GM21619 (cell line): ENCODE results near the gene MRPL49.

Experiments
- ATAC-seq: cut with Tn5 transposase; IDR thresholded peaks from one replicate; pipeline ENCODE4 v1.9.1; 2021; ENCODE audit not compliant: unreplicated experiment

MRPL49 gene

DNA sequence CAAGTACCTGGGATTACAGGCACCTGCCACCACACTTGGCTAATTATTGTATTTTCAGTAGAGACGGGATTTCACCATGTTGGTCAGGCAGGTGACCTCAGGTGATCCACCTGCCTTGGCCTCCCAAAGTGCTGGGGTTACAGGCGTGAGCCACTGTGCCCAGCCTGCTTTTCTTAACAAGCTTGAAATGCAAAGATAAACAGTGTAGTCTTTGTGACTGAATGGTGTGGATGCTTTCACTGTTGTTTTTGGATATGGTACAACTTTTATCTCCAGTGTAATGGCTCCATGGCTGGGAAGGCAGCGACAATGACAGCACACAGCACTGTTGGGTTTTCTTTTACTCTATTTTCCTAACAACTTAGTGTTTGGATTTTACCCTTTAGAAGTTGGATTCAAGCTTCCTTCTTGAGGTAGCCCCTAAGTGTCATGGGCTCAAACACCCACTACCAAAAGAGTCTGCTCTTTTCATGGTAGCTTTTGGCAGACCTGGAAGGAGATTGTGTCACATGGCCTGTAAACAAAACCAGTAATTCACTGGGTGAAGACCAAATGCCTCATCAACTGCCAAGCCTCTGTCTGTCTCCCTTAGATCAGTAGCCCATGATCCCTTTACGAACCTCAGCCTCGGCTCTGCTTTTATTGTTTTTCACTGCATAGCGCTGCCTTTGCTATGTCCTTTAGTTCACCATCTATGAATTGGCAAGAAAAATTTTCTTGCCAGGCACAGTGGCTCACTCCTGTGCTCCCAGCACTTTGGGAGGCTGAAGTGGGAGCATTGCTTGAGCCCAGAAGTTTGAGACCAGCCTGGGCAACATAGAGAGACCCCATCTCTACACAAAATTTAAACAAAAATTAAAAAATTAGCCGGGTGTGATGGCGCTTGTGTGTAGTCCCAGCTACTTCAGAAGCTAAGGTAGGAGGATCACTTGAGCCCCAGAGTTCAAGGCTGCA is 19.7 kb upstream of the MRPL49 start:
- no peak for ATAC-seq

DNA sequence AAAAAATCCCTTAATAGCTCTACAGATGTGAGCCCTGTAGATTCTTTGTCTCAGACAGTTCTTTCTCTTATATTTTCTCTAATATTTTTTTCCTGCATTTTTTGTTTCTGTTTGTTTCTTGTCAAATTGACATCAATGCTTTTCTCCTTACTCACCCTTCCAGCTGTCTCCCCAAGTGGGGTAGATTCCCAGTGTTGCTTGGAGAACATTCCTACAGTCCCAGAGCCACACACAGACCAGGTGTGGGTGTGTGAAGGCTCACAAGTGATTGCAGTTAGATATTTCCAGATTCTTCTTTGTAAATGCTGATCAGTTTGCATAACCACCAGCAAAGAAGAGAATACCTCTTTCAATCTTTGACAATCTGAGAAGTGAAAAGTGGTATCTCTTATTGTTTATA is 18.6 kb upstream of the MRPL49 start:
- no peak for ATAC-seq

DNA sequence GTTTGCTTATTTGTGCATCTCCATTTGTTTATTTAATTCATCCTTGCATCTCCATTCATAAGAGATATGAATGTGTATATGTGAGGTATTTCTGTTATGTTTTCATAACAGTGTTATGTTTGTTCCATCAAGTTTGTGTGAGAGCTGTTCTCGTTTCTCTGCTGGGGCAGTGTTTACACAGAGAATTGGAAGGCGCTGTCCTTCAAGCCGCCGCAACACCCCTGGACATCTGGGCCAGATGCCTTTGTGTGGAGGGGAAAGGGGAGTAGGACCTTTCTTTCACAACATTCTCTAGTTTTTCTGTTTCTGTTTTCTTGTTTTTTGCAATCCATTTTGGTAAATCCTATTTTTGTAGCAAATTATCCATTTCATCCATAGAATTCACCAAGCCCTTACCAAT is 17.5 kb upstream of the MRPL49 start:
- ATAC-seq, result no peak

DNA sequence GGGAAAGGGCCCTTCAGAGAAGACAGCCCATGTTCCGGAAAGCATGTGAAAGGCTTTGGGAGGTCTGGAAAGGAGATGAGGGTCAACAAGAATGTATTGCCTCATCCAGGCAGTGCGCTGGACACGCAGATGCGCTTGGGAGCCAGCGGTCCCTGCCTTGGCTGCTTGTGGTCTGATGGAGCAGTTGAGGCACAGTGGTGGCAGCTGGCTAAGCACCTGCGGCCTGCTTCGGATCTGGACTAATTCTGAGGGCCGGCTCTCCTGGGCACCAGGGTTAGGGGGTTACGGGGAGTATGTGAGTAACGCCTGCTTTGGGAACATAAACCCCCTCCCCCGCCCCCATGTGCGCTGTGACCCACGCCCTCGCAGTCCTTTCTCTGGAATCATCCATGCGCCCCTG is 15.0 kb upstream of the MRPL49 start:
- no peak for ATAC-seq

DNA sequence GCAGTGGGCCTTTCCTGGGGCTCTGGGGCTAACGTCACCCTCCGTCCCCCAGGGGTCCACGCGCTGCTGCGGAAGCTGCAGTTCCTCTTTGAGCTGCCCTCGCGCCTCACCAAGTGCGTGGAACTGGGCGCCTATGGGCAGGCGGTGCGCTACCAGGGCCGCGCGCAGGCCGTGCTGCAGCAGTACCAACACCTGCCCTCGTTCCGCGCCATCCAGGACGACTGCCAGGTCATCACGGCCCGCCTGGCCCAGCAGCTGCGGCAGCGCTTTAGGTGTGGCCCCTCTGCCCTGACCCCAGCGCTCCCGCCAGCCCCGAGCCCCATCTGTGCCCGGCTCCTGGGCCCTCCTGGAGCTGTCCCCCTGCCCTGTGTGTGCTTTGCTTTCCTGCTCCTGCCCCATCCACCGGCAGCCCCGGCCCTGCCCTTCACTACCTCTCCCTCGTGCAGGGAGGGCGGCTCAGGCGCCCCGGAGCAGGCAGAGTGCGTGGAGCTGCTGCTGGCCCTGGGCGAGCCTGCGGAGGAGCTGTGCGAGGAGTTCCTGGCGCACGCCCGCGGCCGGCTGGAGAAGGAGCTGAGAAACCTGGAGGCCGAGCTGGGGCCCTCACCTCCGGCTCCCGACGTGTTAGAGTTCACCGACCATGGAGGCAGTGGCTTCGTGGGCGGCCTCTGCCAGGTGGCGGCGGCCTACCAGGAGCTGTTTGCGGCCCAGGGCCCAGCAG is 14.2 kb upstream of the MRPL49 start:
- ATAC-seq, result no peak

DNA sequence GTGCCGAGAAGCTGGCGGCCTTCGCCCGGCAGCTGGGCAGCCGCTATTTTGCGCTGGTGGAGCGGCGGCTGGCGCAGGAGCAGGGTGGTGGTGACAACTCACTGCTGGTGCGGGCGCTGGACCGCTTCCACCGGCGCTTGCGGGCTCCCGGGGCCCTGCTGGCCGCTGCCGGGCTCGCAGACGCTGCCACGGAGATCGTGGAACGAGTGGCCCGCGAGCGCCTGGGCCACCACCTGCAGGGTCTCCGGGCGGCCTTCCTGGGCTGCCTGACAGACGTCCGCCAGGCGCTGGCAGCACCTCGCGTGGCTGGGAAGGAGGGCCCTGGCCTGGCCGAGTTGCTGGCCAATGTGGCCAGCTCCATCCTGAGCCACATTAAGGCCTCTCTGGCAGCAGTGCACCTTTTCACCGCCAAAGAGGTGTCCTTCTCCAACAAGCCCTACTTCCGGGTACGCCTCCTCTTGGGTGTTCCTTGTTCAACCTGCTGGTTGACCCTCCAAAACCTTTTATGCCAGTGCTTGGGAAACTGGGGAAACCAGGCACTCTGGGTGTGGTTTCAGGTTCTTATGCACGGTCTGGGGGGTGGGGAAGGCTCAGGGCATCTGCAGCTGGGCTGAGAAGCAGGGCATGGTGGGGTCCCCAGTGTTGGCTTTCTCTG is 13.5 kb upstream of the MRPL49 start:
- ATAC-seq, result no peak

DNA sequence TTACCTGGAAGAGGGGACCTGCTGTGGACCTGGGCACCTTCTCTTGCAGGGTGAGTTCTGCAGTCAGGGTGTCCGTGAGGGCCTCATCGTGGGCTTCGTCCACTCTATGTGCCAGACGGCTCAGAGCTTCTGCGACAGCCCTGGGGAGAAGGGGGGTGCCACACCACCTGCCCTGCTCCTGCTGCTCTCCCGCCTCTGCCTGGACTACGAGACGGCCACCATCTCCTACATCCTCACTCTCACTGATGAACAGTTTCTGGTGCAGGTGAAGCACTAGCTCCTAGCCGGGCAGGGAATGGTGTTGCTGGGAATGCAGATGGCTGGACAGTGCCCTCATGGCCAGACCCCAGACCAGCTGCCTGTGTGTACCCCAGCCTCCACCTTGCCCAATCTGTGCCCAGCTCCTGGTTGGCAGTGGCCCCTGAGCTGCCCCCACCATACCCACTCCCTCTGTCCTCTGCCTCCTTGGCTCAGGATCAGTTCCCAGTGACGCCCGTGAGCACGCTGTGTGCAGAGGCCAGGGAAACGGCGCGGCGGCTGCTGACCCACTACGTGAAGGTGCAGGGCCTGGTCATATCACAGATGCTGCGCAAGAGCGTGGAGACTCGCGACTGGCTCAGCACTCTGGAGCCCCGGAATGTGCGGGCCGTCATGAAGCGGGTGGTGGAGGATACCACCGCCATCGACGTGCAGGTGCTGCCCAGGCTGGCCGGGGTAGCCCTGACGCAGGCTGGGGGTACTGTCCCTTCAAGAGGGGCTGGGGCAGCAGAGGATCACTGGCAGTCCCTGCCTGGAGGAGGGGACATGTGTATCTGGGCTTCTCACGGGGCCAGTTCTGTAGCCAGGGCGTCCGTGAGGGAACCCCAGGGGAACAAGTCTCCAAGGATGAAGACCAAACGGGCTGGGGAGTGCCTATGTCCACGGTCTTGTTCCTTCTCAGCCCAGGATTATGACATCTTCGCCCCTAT is 12.6 kb upstream of the MRPL49 start:
- no peak for ATAC-seq

DNA sequence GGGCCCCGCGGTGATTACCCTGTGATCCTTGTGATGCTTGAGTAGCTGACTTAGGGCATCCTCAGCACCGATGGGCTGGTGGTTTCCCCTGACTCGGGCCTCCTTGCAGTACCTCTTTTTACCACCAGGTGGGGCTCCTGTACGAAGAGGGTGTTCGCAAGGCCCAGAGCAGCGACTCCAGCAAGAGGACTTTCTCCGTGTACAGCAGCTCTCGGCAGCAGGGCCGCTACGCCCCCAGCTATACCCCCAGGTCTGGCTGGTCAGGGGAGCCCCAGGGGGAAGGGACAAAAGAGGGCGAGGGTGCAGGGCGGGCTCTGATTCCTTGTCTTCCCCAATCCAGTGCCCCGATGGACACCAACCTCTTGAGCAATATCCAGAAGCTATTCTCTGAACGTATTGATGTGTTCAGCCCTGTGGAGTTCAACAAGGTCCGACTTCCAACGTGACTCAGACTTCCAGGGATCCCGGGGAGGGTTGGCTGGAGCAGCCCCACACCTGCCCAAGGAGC is 11.7 kb upstream of the MRPL49 start:
- no peak for ATAC-seq

DNA sequence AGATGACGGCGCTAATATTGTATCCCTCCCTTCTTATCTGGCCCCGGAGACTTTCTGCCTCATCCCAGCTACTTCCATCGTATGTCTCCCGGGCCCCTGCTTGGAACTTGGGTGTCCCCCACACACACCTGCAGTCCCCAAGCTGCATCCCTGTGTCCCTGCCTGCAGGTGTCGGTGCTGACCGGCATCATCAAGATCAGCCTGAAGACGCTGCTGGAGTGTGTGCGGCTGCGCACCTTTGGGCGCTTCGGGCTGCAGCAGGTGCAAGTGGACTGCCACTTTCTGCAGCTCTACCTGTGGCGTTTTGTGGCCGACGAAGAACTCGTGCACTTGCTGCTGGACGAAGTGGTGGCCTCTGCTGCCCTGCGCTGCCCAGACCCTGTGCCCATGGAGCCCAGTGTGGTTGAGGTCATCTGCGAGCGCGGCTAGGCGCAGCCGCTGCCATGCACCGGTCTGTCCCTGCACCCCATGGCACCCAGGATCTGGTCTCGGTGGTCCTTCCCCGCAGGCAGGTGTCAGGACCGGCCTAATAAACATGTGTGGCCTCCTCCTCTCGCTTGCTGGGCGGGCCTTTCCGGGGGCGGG is 10.9 kb upstream of the MRPL49 start:
- ATAC-seq, result no peak

DNA sequence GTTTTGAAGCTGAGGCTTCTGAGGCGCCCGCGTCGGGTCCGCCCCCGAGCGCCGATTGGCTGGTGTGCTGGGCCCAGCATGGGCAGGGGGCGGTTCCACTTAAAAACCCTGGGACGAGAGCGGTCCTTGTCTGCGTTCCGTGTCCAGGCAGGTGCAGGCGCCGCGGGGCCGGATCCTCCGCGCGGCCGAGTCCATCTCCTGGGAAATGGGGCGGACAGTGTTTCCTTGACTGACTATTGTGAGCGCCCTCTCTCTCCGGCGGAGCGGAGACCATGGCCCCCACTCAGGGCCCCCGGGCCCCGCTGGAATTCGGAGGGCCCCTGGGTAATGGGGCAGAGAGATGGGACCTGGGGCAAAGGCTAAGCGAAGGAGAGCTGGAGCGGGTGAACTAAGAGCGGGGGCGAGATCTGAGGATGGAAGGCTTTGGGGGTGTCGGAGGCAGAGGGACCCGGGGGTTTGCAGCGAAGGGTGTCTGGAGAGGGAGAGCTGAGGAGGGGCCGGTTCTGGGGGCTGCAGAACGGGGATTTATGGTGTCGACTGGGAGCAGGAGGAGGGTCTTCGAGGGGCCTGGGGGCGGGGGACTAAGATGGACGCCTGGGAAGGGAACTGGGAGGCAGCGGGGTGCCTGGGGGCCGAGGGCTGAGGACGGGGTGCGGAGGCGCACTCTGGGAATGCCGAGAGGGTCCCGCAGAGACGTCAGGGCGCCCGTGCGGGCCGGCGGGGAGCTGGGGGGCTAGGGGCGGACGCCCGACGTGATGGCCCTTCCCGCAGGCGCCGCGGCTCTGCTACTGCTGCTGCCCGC is 10.2 kb upstream of the MRPL49 start, which contains the start of gene TM7SF2:
TSS of gene TM7SF2 (plus strand) at position 129 of the 802 bp plus-strand sequence. CDS start at position 273, 144 bp downstream.
- peak; percentile 62 for ATAC-seq

DNA sequence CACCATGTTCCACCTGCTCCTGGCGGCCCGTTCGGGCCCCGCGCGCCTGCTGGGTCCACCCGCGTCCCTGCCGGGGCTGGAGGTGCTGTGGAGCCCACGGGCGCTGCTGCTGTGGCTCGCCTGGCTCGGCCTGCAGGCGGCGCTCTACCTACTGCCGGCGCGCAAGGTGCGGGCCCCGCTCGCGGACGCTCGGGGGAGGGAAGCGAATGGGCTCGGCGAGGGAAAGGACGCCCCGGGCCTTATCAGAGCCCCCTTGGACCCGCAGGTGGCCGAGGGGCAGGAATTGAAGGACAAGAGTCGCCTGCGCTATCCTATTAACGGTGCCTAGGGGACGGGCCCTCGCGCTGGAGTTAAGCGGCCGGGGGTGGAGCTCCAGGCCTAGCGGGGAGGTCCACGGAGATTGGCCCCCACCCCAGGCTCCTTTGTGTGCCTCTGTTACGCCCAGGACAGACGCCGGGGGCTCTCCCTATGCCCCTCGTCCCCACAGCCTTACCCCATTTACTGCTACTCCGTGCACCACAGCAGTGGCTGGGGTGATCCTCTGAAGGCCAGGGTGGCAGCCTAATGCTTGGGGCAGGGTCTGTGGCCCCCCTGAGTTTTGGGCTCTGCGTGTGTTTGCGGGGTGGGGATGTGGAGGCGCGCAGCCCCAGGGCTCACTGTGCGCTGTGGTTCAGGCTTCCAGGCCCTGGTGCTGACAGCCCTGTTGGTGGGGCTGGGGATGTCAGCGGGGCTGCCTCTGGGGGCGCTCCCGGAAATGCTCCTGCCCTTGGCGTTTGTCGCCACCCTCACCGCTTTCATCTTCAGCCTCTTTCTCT is 9.4 kb upstream of the MRPL49 start:
- ATAC-seq, result peak; percentile 27

DNA sequence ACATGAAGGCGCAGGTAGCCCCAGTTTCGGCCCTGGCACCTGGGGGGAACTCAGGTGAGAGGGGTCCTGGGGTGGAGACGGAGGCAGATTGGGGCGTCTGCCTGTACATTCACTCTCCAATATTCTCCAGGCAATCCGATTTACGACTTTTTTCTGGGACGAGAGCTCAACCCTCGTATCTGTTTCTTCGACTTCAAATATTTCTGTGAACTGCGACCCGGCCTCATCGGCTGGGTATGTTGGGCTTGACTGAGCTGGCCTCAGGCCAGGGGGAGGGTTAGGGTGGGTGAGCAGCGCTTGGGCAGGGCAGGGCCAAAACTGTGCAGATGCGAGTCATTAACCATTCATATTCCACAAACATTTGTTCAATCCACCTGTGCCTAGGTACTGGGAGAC is 8.8 kb upstream of the MRPL49 start:
- no peak for ATAC-seq

DNA sequence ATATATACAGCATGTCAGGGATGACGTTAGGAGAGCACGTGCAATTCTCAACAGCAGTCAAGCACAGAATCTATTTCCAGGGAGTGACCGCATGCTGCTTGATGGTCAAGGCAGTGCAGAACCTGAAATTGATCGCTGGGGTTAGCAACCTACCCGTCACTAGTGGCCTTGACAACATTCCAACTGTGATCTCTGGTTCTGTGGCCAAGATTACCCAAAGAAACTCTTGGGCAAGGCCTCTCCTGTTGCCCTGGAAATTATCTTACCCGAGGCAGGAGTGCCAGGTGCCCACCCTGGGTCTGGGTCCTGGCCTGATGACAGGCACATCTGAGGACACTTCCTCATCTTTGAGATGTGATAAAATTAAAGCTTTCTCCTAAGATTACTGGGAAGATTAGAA is 8.3 kb upstream of the MRPL49 start:
- no peak for ATAC-seq

DNA sequence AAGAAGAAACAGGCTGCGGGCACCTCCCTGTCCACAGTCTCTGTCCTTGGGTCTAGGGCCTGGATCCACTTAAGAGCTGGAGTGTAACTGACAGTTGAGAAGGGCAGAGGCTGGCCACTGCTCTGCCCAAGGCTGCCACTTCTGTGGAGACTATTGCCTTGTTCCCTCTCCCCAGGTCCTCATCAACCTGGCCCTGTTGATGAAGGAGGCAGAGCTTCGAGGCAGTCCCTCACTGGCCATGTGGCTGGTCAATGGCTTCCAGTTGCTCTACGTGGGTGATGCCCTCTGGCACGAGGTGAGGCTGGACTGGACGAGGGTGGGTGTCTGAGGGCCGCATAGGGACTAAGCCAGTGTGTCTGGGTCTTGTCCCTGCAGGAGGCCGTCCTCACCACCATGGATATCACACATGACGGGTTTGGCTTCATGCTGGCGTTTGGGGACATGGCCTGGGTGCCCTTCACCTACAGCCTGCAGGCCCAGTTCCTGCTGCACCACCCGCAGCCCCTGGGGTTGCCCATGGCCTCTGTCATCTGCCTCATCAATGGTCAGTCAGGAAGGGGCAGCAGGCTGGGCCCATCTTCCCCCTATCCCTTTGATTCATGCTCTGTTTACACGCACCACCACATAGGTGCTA is 7.5 kb upstream of the MRPL49 start:
- no peak for ATAC-seq

DNA sequence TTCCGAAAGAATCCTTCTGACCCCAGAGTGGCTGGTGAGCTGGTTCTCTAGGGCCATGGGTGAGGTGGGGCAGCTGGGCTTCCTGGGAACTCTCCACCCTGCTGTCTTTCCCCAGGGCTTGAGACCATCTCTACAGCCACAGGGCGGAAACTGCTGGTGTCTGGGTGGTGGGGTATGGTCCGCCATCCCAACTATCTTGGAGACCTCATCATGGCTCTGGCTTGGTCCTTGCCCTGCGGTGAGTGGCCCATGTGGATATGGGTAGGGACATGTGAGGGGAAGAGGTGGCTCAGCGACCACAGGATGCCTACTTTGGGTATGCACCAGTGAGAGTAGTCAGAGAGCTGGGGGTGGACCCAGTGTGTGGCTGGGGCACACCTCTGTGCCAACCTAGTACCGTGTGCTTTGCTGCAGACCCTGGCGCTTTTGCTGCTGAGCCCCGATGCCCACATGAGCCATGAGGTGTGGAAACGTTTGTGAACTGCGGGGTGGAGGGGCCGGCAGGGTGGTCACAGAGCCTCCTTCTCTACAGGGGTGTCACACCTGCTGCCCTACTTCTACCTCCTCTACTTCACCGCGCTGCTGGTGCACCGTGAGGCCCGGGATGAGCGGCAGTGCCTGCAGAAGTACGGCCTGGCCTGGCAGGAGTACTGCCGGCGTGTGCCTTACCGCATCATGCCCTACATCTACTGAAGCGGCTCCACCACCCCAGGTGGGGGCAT is 6.6 kb upstream of the MRPL49 start:
- no peak for ATAC-seq

DNA sequence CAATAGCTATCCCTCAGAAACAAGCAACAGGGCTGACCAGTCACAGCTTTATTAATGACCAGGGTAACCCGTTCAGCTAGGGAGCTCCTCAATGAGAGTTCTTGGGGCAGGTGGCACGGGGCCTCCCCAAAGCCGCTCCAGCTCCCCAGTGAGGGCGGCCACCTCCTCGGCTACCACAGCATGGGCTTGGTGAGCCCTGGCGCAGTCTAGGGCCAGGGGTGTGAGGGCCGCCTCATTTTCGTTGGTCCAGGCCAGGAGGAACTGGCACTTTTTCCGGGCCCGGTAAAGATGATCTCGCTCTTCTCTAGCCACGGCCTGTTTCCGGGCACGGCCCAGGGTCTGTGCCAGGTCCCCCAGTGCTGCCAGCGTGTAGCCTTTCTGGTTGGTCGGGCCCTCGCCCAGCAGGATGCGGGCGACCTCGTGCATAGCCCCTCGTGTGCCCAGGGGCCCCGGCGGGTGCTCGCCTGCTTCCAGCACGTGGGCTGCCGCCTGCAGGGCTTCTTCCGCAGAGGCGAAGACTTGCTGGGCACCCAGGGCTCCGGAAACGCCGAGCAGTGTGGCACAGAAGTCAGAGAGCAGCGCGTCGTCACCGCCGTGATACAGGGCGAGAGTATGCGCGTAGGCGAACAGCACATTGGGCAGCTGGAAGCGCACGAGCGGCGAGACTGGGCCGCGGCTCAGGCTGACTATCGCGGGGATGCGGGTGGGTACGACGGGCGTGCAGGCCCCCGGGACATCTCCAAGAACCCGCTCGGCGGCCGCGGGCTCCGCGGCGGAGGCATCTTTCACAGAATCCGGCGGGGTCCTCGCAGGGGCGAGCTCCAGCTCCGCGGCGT is 5.5 kb upstream of the MRPL49 start:
- ATAC-seq, result no peak
